SU-DHL-6 (cell line): ENCODE data around the gene PDXP.

ENCODE experiments used
- CTCF ChIP-seq: fragments of 200-600 bp; sonication (generic); IDR thresholded peaks from one replicate; pipeline ENCODE4 v1.5.1; 2017; ENCODE audit warnings: antibody characterized with exemption, mild to moderate bottlenecking, low read length, moderate library complexity; ENCODE audit not compliant: insufficient read depth, poor library complexity, severe bottlenecking
- EZH2phosphoT487 ChIP-seq: fragments of 200-600 bp; sonication (generic), shearing (Covaris generic); conservative IDR thresholded peaks from 2 replicates; pipeline ENCODE4 v1.6.1; 2018; ENCODE audit warnings: mild to moderate bottlenecking, antibody characterized with exemption, low read length, moderate library complexity, mixed read lengths

DNA sequence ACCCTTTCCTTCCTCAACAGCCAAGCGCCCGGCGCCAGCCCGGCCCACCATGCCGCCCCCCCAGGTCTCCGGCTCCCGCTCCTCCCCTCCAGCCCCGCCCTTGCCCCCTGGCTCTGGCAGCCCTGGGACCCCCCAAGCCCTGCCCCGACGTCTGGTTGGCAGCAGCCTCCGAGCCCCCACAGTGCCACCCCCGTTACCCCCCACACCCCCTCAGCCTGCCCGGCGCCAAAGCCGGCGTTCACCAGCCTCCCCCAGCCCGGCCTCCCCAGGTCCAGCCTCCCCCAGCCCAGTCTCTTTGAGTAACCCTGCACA, 3.3 kb upstream of the PDXP start:
- TF ChIP-seq CTCF = no peak
- TF ChIP-seq EZH2phosphoT487 = no peak
